Thyroid gland (tissue), 4 donors: ENCODE data around the gene ITIH2.

Source experiments
- CTCF ChIP-seq, 6 experiments: fragments of 200-600 bp in 3 of 6; fragments of 450-650 bp in 3 of 6; sonication (generic) in 3 of 6; IDR thresholded peaks; one replicate each; pipeline ENCODE4 v1.5.1; 2016 to 2019; ENCODE audit warnings: antibody characterized with exemption in 6 of 6, mild to moderate bottlenecking in 2 of 6, inconsistent platforms in 1 of 6, moderate library complexity in 1 of 6
- POLR2A ChIP-seq, 2 donors: fragments of 450-650 bp; IDR thresholded peaks; one replicate each; pipeline ENCODE4 v1.6.1; 2017; ENCODE audit warnings: antibody characterized with exemption in 2 of 2, mild to moderate bottlenecking in 2 of 2, moderate library complexity in 1 of 2

- TF ChIP-seq POLR2A (IDR thresholded peaks at IDR 0.05) (no peak), CTCF (IDR thresholded peaks at IDR 0.05) (no peak)
These were observed 6.6 kb upstream of the ITIH2 start for GRCh38 chr10:7696545-7696944.
